HCT116 (cell line): ENCODE measurements around the gene ZFYVE1. TPM values are rescaled to one million over a fixed set of nuclear protein-coding genes. Genes with fewer than 3 reads are reported as not detected.

Experiments used
- ATAC-seq: fragments of 200-7000 bp; cut with Tn5 transposase; 2 replicates; pipeline ENCODE4 v1.9.1; 2020; ENCODE audit warnings: mild to moderate bottlenecking, moderate library complexity
- BruUV-seq: library from RNA; stranded (reverse); fragments of 400-500 nt; replicated peaks from 2 replicates; lab custom pipeline; 2021; lab: Mats Ljungman, UMichigan
- CTCF ChIA-PET: fragments of 300-600 bp; sonication (Branson Sonifier 250); formaldehyde crosslinking; loops from one replicate; lab custom pipeline; 2021; ENCODE audit warnings: antibody characterized with exemption; lab: Charles Lee
- POLR2A ChIA-PET: fragments of 300-600, 350-600 bp; sonication (Branson Sonifier 250); formaldehyde crosslinking; loops from one replicate; lab custom pipeline; 2021; ENCODE audit warnings: antibody characterized with exemption; lab: Charles Lee
- RAD21 ChIA-PET, 2 experiments: fragments of 300-600 bp; sonication (Branson Sonifier 250); formaldehyde crosslinking; loops; one replicate each; lab custom pipeline; 2023; ENCODE audit warnings: low total read pairs in 2 of 2; ENCODE audit not compliant: uncharacterized antibody in 2 of 2, unreplicated experiment in 2 of 2, low non-redundant PET in 1 of 2; lab: Charles Lee
- DNase-seq: peaks from one replicate; pipeline ENCODE4 v3.0.0-alpha.2; 2010; ENCODE audit warnings: low read depth, low spot score
- H2AFZ ChIP-seq: fragments of 200-600 bp; shearing (Covaris generic), sonication (generic); 2 replicates; pipeline ENCODE4 v1.6.1; 2017; ENCODE audit warnings: low read depth, mixed run types, mixed read lengths, antibody characterized with exemption, low read length; ENCODE audit not compliant: poor library complexity, severe bottlenecking
- H3K27ac ChIP-seq: 2 replicates; pipeline ENCODE4 v1.5.1; 2012; ENCODE audit warnings: low read depth, low read length
- H3K27me3 ChIP-seq: fragments of 200-600 bp; sonication (generic); 2 replicates; pipeline ENCODE4 v1.6.1; 2016; ENCODE audit warnings: mixed run types, low read length, mixed read lengths; ENCODE audit not compliant: insufficient read depth
- H3K36me3 ChIP-seq, 2 experiments: fragments of 200-500 bp in 1 of 2; fragments of 200-600 bp in 1 of 2; sonication (Bioruptor generic) in 1 of 2; sonication (generic) in 1 of 2; 2 replicates each; pipeline versions ENCODE4 v1.5.1 to v1.6.1; 2014 to 2016; ENCODE audit warnings: low read length in 2 of 2, inconsistent platforms in 1 of 2, mixed read lengths in 1 of 2, mixed run types in 1 of 2; ENCODE audit not compliant: insufficient read depth in 2 of 2, control insufficient read depth in 1 of 2
- H3K4me1 ChIP-seq, 2 experiments: fragments of 200-600 bp in 1 of 2; sonication (generic) in 1 of 2; 2 replicates each; pipeline versions ENCODE4 v1.5.1 to v1.6.1; 2012 to 2017; ENCODE audit warnings: low read length in 2 of 2, inconsistent platforms in 1 of 2, mild to moderate bottlenecking in 1 of 2, mixed read lengths in 1 of 2, mixed run types in 1 of 2, moderate library complexity in 1 of 2; ENCODE audit not compliant: insufficient read depth in 2 of 2, control insufficient read depth in 1 of 2
- H3K4me2 ChIP-seq: fragments of 200-600 bp; sonication (generic); 2 replicates; pipeline ENCODE4 v1.6.1; 2017; ENCODE audit warnings: mixed run types, low read length, mixed read lengths
- H3K4me3 ChIP-seq, 2 experiments: fragments of 200-600 bp in 1 of 2; sonication (generic) in 1 of 2; replicated peaks in 1 of 2; 2 replicates each; pipeline ENCODE4 v1.5.1; 2011 to 2016; ENCODE audit warnings: low read length in 2 of 2, control low read depth in 1 of 2, low read depth in 1 of 2, mild to moderate bottlenecking in 1 of 2, mixed read lengths in 1 of 2, mixed run types in 1 of 2
- H3K79me2 ChIP-seq: fragments of 200-600 bp; sonication (generic); 2 replicates; pipeline ENCODE4 v1.6.1; 2017; ENCODE audit warnings: mild to moderate bottlenecking, mixed run types, low read length, moderate library complexity, mixed read lengths; ENCODE audit not compliant: insufficient read depth
- H3K9ac ChIP-seq: fragments of 200-600 bp; sonication (generic); 2 replicates; pipeline ENCODE4 v1.6.1; 2016; ENCODE audit warnings: low read length, mixed read lengths
- H3K9me2 ChIP-seq: fragments of 200-600 bp; sonication (generic), shearing (Covaris generic); 2 replicates; pipeline ENCODE4 v1.6.1; 2017; ENCODE audit warnings: mixed run types, mild to moderate bottlenecking, moderate library complexity; ENCODE audit not compliant: insufficient read depth
- H3K9me3 ChIP-seq, 2 experiments: fragments of 200-500 bp in 1 of 2; fragments of 200-600 bp in 1 of 2; sonication (Bioruptor generic) in 1 of 2; sonication (generic) in 1 of 2; 2 replicates each; pipeline ENCODE4 v1.6.1; 2014 to 2017; ENCODE audit warnings: low read length in 2 of 2, mixed read lengths in 2 of 2, inconsistent platforms in 1 of 2, low read depth in 1 of 2, mild to moderate bottlenecking in 1 of 2, mixed run types in 1 of 2, moderate library complexity in 1 of 2; ENCODE audit not compliant: control insufficient read depth in 1 of 2, insufficient read depth in 1 of 2
- H4K20me1 ChIP-seq: fragments of 200-600 bp; sonication (generic), shearing (Covaris generic); 2 replicates; pipeline ENCODE4 v1.6.1; 2017; ENCODE audit warnings: mixed run types, mild to moderate bottlenecking, moderate library complexity; ENCODE audit not compliant: insufficient read depth
- ATF3 ChIP-seq: IDR thresholded peaks from 2 replicates; pipeline ENCODE4 v1.6.1; 2012
- CEBPB ChIP-seq: IDR thresholded peaks from 2 replicates; pipeline ENCODE4 v1.6.1; 2012; ENCODE audit warnings: low read depth
- CTCF ChIP-seq, 3 experiments: fragments of 200-600 bp in 1 of 3; sonication (generic) in 1 of 3; IDR thresholded peaks in 2 of 3; conservative IDR thresholded peaks in 1 of 3; 2 replicates each; pipeline ENCODE4 v1.5.1; 2012 to 2017; ENCODE audit warnings: low read depth in 2 of 3, low read length in 2 of 3, antibody characterized with exemption in 1 of 3, borderline replicate concordance in 1 of 3, control low read depth in 1 of 3, mild to moderate bottlenecking in 1 of 3, mixed read lengths in 1 of 3, mixed run types in 1 of 3, moderate library complexity in 1 of 3; ENCODE audit not compliant: insufficient read depth in 1 of 3
- EGR1 ChIP-seq: IDR thresholded peaks from 2 replicates; pipeline ENCODE4 v1.6.1; 2012; ENCODE audit warnings: low read depth
- ELF1 ChIP-seq: IDR thresholded peaks from 2 replicates; pipeline ENCODE4 v1.6.1; 2012; ENCODE audit warnings: low read depth, borderline replicate concordance
- EZH2phosphoT487 ChIP-seq: fragments of 200-600 bp; IDR thresholded peaks from 2 replicates; pipeline ENCODE4 v1.6.1; 2018; ENCODE audit warnings: antibody characterized with exemption, borderline replicate concordance
- FOSL1 ChIP-seq: IDR thresholded peaks from 2 replicates; pipeline ENCODE4 v1.6.1; 2012; ENCODE audit warnings: low read depth
- JUND ChIP-seq: IDR thresholded peaks from 2 replicates; pipeline ENCODE4 v1.6.1; 2012
- MAX ChIP-seq: IDR thresholded peaks from 2 replicates; pipeline ENCODE4 v1.6.1; 2012
- POLR2A ChIP-seq: IDR thresholded peaks from 2 replicates; pipeline ENCODE4 v1.7.0; 2011; ENCODE audit warnings: borderline replicate concordance; ENCODE audit not compliant: insufficient read depth, insufficient read length; ENCODE audit errors: extremely low read depth
- POLR2AphosphoS5 ChIP-seq: IDR thresholded peaks from 2 replicates; pipeline ENCODE4 v1.6.1; 2011; ENCODE audit warnings: mild to moderate bottlenecking, low read depth, low read length, moderate library complexity
- RAD21 ChIP-seq: IDR thresholded peaks from 2 replicates; pipeline ENCODE4 v1.6.1; 2012; ENCODE audit warnings: low read depth, mild to moderate bottlenecking
- REST ChIP-seq: IDR thresholded peaks from 2 replicates; pipeline ENCODE4 v1.6.1; 2012; ENCODE audit warnings: low read depth
- SP1 ChIP-seq: IDR thresholded peaks from 2 replicates; pipeline ENCODE4 v1.6.1; 2012; ENCODE audit warnings: low read depth
- SRF ChIP-seq: IDR thresholded peaks from 2 replicates; pipeline ENCODE4 v1.6.1; 2012; ENCODE audit warnings: low read depth
- TCF7L2 ChIP-seq: IDR thresholded peaks from 2 replicates; pipeline ENCODE4 v1.7.0; 2011; ENCODE audit warnings: borderline replicate concordance, inconsistent platforms; ENCODE audit not compliant: insufficient read depth, insufficient read length; ENCODE audit errors: extremely low read depth
- ZBTB33 ChIP-seq: IDR thresholded peaks from 2 replicates; pipeline ENCODE4 v1.6.1; 2011; ENCODE audit warnings: mild to moderate bottlenecking, low read length, moderate library complexity; ENCODE audit not compliant: insufficient replicate concordance; ENCODE audit errors: extremely low read depth
- ZFX ChIP-seq: fragments of 450-650 bp; IDR thresholded peaks from 2 replicates; pipeline ENCODE4 v1.6.1; 2017
- ZNF274 ChIP-seq: fragments of 200-500 bp; sonication (Bioruptor generic); IDR thresholded peaks from 2 replicates; pipeline ENCODE4 v1.6.1; 2014; ENCODE audit warnings: mild to moderate bottlenecking, low read depth, low read length, inconsistent platforms
- intact Hi-C: fragments of 100-400 bp; cut with micrococcal nuclease; formaldehyde crosslinking; loops from 2 replicates; pipeline ENCODE4 v1.10.0; 2022
- total RNA-seq: library from RNA; stranded (reverse); gene quantifications from one replicate; pipeline ENCODE4 v1.2.1, GENCODE V29; 2021; ENCODE audit not compliant: unreplicated experiment

ZFYVE1 gene
- total RNA-seq, 1 experiment from 2014 or later, result 7.7 TPM

GRCh38 chr14:73027546-73027945, 640 bp upstream of the ZFYVE1 start:
- BruUV-seq, result TSS peak; percentile 64
- Histone ChIP-seq H3K9me3 (no peaks in the 10 kb centered on the region), H3K27ac (no peak overlapping the region), H4K20me1 (no peaks in the 10 kb centered on the region), H3K4me2 (peak overlapping the region; percentile 84), H3K27me3 (no peaks in the 10 kb centered on the region), H3K36me3 (peaks cover 0 to 3% of the 10 kb centered on the region in 2 experiments; a peak in 1 of 4 replicates), H3K9ac (peak overlapping the region; percentile 21), H3K9me2 (no peaks in the 10 kb centered on the region), H3K4me3 (peak overlapping the region; percentile 67 to 84), H3K79me2 (no peaks in the 10 kb centered on the region), H3K4me1 (peaks cover 3 to 22% of the 10 kb centered on the region in 2 experiments; a peak in 3 of 4 replicates), H2AFZ (peak overlapping the region; percentile 95)
- CTCF ChIA-PET, result interaction anchor here (1.0 kb wide), 1 partner anchor 66 kb away, joined by 3 read pairs; no protein-coding TSS in a partner anchor
- POLR2A ChIA-PET, result interaction anchor here (0.7 to 2.3 kb wide), 8 partner anchors 9 to 101 kb away, joined by 3 to 11 read pairs (median 4); partner anchors contain the start of genes DCAF4 and RBM25
- RAD21 ChIA-PET, result no interaction called here
- TF ChIP-seq FOSL1, result no peak
- TF ChIP-seq ZFX, result no peak
- no peak for TF ChIP-seq ELF1
- TF ChIP-seq ATF3, result no peak
- TF ChIP-seq SP1, result no peak
- no peak for TF ChIP-seq EZH2phosphoT487
- TF ChIP-seq JUND, result no peak
- no peak for TF ChIP-seq EGR1
- no peak for TF ChIP-seq SRF
- no peak for TF ChIP-seq CEBPB
- TF ChIP-seq MAX, result no peak
- TF ChIP-seq POLR2AphosphoS5, result no peak
- no peak for TF ChIP-seq ZNF274
- no peak for TF ChIP-seq REST
- no peak for TF ChIP-seq RAD21
- TF ChIP-seq ZBTB33, result no peak
- no peak for TF ChIP-seq TCF7L2
- no peak for TF ChIP-seq CTCF (IDR thresholded peaks at IDR 0.05 in 2 of 3, conservative IDR thresholded peaks at IDR 0.05 in 1 of 3; ENCODE audit: borderline replicate concordance in 1 of 3, insufficient read depth in 1 of 3, low read depth in 2 of 3, low read length in 2 of 3)
- no peak for TF ChIP-seq POLR2A
- ATAC-seq (no peak), DNase-seq (no peak)
- intact Hi-C loops, result loop anchor here (5.0 kb wide), 1 partner anchor 65 kb away; no protein-coding TSS in a partner anchor
